VCaP (cell line): ENCODE measurements around the gene AFAP1.

Source experiments
- H3K27ac ChIP-seq: fragments of 450-650 bp; 2 replicates; pipeline ENCODE4 v1.5.1; 2017
- TF ChIP-seq, protein P1 (sequence below): fragments of 450-650 bp; conservative IDR thresholded peaks from 2 replicates; pipeline ENCODE4 v1.5.1; 2017; ENCODE audit warnings: mild to moderate bottlenecking, moderate library complexity

AFAP1 gene

GRCh38 chr4:7736436-7737267, 203.0 kb downstream of the AFAP1 start:
- H3K27ac ChIP-seq, result no peak overlapping the region
- TF ChIP-seq, protein P1, sequence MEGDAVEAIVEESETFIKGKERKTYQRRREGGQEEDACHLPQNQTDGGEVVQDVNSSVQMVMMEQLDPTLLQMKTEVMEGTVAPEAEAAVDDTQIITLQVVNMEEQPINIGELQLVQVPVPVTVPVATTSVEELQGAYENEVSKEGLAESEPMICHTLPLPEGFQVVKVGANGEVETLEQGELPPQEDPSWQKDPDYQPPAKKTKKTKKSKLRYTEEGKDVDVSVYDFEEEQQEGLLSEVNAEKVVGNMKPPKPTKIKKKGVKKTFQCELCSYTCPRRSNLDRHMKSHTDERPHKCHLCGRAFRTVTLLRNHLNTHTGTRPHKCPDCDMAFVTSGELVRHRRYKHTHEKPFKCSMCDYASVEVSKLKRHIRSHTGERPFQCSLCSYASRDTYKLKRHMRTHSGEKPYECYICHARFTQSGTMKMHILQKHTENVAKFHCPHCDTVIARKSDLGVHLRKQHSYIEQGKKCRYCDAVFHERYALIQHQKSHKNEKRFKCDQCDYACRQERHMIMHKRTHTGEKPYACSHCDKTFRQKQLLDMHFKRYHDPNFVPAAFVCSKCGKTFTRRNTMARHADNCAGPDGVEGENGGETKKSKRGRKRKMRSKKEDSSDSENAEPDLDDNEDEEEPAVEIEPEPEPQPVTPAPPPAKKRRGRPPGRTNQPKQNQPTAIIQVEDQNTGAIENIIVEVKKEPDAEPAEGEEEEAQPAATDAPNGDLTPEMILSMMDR, result no peak

DNA sequence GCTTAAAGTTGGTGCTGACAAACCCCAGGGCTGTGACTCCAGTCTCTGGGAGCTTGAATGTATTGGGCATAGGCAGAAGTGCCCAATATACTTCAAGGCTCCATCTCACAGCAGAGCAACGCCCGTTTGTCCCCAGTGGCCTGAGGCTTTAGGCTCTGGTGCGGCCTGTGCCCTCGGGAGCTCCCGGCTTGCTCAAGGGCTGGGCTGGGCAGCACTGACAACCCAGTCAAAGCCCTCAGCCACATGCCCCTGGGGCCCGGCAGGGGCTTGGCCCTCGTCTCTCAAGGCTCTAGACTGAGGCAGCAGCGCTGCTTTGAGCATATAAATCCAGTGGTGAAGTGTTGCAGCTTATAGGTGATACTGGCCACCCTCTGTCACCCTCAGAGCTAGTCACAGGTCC, 203.7 kb downstream of the AFAP1 start:
- TF ChIP-seq, protein P1, result no peak

GRCh38 chr4:7735395-7735794, 204.3 kb downstream of the AFAP1 start:
- H3K27ac ChIP-seq, result no peak overlapping the region
- TF ChIP-seq, protein P1, result no peak

More for the DNA sequence above, 203.7 kb downstream of the AFAP1 start:
- no peak overlapping the region for H3K27ac ChIP-seq

GRCh38 chr4:7734651-7735260, 204.9 kb downstream of the AFAP1 start:
- H3K27ac ChIP-seq, result no peak overlapping the region
- TF ChIP-seq, protein P1, result no peak

- TF ChIP-seq, protein P1, result no peak
- H3K27ac ChIP-seq, result no peak overlapping the region
Observed at GRCh38 chr4:7733801-7734650, 205.6 kb downstream of the AFAP1 start.

DNA sequence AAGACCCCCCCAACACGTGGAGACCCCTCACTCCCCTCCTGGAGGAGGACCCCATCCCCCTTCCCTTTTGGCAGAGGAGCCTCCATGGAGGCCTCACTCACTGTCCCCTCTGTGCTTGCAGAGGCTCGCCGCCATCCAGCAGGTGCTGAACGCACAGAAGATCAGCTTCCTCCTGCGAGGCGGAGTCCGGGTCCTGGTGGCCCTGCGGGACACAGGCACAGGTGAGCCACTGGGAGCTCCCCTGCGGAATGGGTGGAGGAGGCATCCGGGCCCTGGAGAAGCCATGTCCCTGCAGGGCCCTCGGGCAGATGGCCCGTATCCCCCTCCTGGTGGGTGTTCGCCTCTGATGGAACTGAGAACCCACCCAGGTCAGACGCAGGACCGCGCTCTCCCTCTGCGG, 206.5 kb downstream of the AFAP1 start:
- TF ChIP-seq, protein P1, result no peak
- H3K27ac ChIP-seq, result no peak overlapping the region

GRCh38 chr4:7732263-7732662, 207.4 kb downstream of the AFAP1 start:
- TF ChIP-seq, protein P1, result no peak
- H3K27ac ChIP-seq, result no peak overlapping the region
